HG03565 (cell line): ENCODE measurements around the gene CDH1.
"Not testable (repeated sequence)": the region's sequence is repeated elsewhere in the genome, so short reads cannot be mapped to it uniquely, and the experiment has no call there.

Experiments used
- ATAC-seq: cut with Tn5 transposase; IDR thresholded peaks from one replicate; pipeline ENCODE4 v1.9.1; 2021; ENCODE audit warnings: mild to moderate bottlenecking, moderate library complexity; ENCODE audit not compliant: unreplicated experiment

Gene CDH1

GRCh38 chr16:68737046-68737729 is at the start of gene CDH1:
CDH1 (plus strand) TSS chr16:68737292; CDS start chr16:68737416, 124 bp downstream.
- no peak for ATAC-seq

GRCh38 chr16:68689921-68690320 is 47.2 kb upstream of the CDH1 start:
- ATAC-seq, result no peak

- no peak for ATAC-seq
These were observed 41.5 kb upstream of the CDH1 start for GRCh38 chr16:68695575-68695974.

DNA sequence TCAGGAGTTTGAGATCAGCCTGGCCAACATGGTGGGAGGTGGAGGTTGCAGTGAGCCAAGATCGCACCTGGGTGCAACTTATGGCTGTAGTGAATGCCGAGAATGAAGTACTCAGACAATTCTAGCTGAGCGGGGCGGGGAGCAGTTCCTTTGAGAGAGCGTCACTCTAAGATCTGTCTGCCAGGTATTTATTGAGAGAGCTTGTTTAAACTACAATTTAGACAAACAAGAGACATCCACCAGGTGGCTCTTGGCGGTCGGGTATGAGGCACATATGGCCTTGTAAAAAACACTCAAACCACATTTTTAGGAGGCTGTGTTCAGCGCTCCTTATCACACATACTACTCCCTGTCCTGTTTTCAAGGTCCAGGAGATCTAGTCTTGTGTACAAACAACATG is 40.6 kb upstream of the CDH1 start:
- ATAC-seq, result no peak

GRCh38 chr16:68698091-68698490 is 39.0 kb upstream of the CDH1 start:
- no peak for ATAC-seq

DNA sequence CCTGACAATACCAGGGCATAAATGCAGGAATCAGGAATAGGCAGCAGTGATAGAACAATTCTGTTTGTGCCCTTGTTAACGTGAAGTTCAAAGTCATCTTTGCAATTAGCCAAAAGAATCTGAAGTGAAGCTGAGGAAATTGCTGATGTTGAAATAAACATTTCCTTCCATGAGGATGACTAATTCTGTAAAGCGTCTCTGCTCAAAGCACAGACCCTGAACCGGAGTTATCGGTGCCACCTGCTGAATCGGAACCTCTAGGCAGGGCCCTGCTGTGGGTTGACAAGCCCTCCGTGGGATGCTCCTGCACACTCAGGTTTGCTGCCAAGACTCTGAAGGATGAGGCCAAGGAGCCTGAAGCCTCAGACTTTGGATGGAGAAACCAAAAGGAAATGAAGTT is 37.0 kb upstream of the CDH1 start:
- ATAC-seq, result no peak

GRCh38 chr16:68700831-68701230 is 36.3 kb upstream of the CDH1 start:
- ATAC-seq, result no peak

GRCh38 chr16:68704232-68704867 is 32.7 kb upstream of the CDH1 start:
- ATAC-seq, result no peak

- ATAC-seq, result no peak
These were observed 29.5 kb upstream of the CDH1 start for GRCh38 chr16:68707340-68708152.

GRCh38 chr16:68710211-68710610 is 26.9 kb upstream of the CDH1 start:
- no peak for ATAC-seq

GRCh38 chr16:68711421-68712139 is 25.5 kb upstream of the CDH1 start:
- ATAC-seq, result no peak

GRCh38 chr16:68713361-68713760 is 23.7 kb upstream of the CDH1 start:
- no peak for ATAC-seq

- ATAC-seq, result no peak
These were observed 21.6 kb upstream of the CDH1 start for GRCh38 chr16:68715471-68715870.

GRCh38 chr16:68716516-68716915 is 20.6 kb upstream of the CDH1 start:
- not testable (repeated sequence) for ATAC-seq

DNA sequence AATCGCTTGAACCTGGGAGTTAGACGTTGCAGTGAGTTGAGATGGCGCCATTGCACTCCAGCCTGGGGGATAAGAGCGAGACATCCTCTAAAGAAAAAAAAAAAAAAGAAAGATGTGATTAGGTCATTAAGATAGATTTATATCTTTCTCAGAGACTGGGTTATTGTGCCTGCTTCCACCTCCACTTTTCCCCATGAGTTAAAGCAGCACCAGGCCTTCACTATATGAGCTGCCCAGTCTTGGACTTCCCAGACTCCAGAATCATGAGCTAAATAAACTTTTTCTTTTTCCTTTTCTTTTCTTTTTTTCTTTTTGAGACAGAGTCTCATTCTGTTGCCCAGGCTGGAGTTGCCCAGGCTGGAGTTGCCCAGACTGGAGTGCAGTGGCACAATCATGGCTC is 19.4 kb upstream of the CDH1 start:
- ATAC-seq, result no peak

DNA sequence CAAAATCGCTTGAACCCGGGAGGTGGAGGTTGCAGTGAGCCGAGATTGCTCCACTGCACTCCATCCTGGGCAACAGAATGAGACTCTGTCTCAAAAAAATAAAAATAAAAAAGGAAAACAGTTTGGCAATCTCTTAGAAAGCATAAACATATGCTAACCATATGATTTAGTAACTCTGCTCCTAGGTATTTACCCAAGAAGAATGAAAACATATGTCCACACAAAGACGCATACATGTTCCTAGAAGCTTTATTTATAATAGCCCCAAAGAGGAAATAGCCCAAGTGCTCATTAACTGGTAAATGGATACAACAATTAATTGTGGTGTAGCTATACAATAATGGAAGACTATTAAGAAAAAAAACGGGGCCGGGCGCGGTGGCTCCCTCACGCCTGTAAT is 18.5 kb upstream of the CDH1 start:
- no peak for ATAC-seq

- peak; percentile 76 for ATAC-seq
These were observed 17.1 kb upstream of the CDH1 start for GRCh38 chr16:68719993-68720489.

GRCh38 chr16:68722119-68723024 is 14.7 kb upstream of the CDH1 start:
- ATAC-seq, result no peak

- no peak for ATAC-seq
These were observed 12.3 kb upstream of the CDH1 start for GRCh38 chr16:68724797-68725196.

GRCh38 chr16:68728523-68728922 is 8.6 kb upstream of the CDH1 start:
- ATAC-seq, result no peak
